Measurements from ENCODE around the gene USP40. TPM values are rescaled to one million over a fixed set of nuclear protein-coding genes. Genes with fewer than 3 reads are reported as not detected.

Gene USP40
- total and polyA plus RNA-seq, 2 of the 8 experiments (the other 6 are each of a cell fraction or from before 2014, with no cell fraction given): 12.0 to 15.7 TPM

DNA sequence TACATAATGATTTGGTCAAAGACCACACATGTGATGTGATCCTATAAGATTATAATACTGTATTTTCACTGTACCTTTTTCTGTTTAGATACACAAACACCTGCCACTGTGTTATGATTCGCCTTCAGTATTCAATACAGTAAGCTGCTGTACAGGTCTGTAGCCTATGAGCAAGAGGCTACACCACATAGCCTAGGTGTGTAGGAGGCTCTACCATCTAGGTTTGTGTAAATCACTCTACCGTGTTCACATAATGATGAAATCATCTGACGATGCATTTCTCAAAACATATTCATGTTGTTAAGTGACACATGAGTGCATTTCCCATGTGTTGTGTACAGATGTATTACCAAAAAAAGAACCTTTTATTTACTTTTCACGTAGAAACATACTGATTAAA is 74.5 kb downstream of the USP40 start:
- Histone ChIP-seq H2AK5ac (ENCODE audit: low read depth, low read length) (no peak overlapping the region), H3K14ac (ENCODE audit: insufficient read length) (no peak overlapping the region), H2BK15ac (ENCODE audit: low read length) (no peak overlapping the region), H3K27me3 (replicated peaks in 1 of 4; ENCODE audit: control insufficient read depth in 3 of 4, extremely low read depth in 1 of 4, insufficient read depth in 3 of 4, low read length in 3 of 4) (no peaks in the 10 kb centered on the region), H3K23me2 (ENCODE audit: low read depth, low read length) (no peaks in the 10 kb centered on the region), H3K79me2 (ENCODE audit: control insufficient read depth in 1 of 2, insufficient read depth in 2 of 2, low read length in 2 of 2) (no peaks in the 10 kb centered on the region), H3K36me3 (ENCODE audit: control insufficient read depth in 2 of 4, insufficient read depth in 4 of 4, low read length in 3 of 4) (no peaks in the 10 kb centered on the region; a peak in 1 of 8 replicates), H4K5ac (ENCODE audit: insufficient read length, low read depth, low read length) (no peak overlapping the region), H3K4ac (replicated peaks; ENCODE audit: insufficient read length, low read depth, low read length) (no peak overlapping the region), H2AFZ (ENCODE audit: low read length) (no peak overlapping the region), H4K91ac (replicated peaks; ENCODE audit: insufficient read length, low read length) (no peak overlapping the region), H2BK5ac (ENCODE audit: low read depth, low read length) (no peak overlapping the region), H4K8ac (ENCODE audit: extremely low read depth, insufficient read depth, low read length) (no peak overlapping the region), H2BK120ac (replicated peaks; ENCODE audit: low read depth, low read length) (no peak overlapping the region), H3K56ac (replicated peaks; ENCODE audit: insufficient read length, low read depth, low read length) (no peak overlapping the region), H4K20me1 (replicated peaks in 1 of 2; ENCODE audit: control insufficient read depth in 1 of 2, insufficient read depth in 2 of 2, low read length in 2 of 2) (no peaks in the 10 kb centered on the region), H2BK12ac (ENCODE audit: low read depth, low read length) (no peak overlapping the region), H2BK20ac (ENCODE audit: low read length) (no peak overlapping the region), H3K4me1 (replicated peaks in 1 of 4; ENCODE audit: control insufficient read depth in 3 of 4, insufficient read depth in 4 of 4, low read length in 3 of 4) (no peaks in the 10 kb centered on the region), H3K9me3 (ENCODE audit: insufficient read depth in 2 of 2, low read depth in 1 of 2, low read length in 1 of 2) (no peaks in the 10 kb centered on the region), H3K4me2 (ENCODE audit: insufficient read depth in 1 of 2, low read depth in 2 of 2, low read length in 2 of 2) (no peak overlapping the region), H3K9ac (replicated peaks in 1 of 4; ENCODE audit: extremely low read depth in 1 of 4, low read depth in 3 of 4, low read length in 3 of 4) (no peak overlapping the region), H3K27ac (ENCODE audit: low read depth, low read length) (no peak overlapping the region), H3K79me1 (ENCODE audit: low read depth, low read length) (no peaks in the 10 kb centered on the region), H3K4me3 (ENCODE audit: extremely low read depth in 1 of 4, insufficient read depth in 2 of 4, low read depth in 3 of 4, low read length in 4 of 4) (no peak overlapping the region), H3K18ac (ENCODE audit: extremely low read depth, low read length) (no peak overlapping the region), H3K23ac (ENCODE audit: insufficient read length) (no peak overlapping the region)
- 86% methylated on average over 4 of the region's 4 CpGs; no CpG with 5 or more reads in 1 of the 2 experiments for WGBS, 2 experiments (ENCODE audit: extremely low coverage in 1 of 2, insufficient coverage in 1 of 2, insufficient read length in 1 of 2, insufficient replicate concordance in 2 of 2, low coverage in 1 of 2, low lambda C conversion rate in 2 of 2, missing lambda C conversion rate in 1 of 2)
- FAIRE-seq (no peak), DNase-seq (ENCODE audit: low read depth in 1 of 2, low spot score in 2 of 2) (no peak)
- POLR2A ChIA-PET (ENCODE audit: partially characterized antibody): no interaction called here
- CTCF ChIA-PET (ENCODE audit: partially characterized antibody): no interaction called here
- TF ChIP-seq KDM1A (IDR thresholded peaks at IDR 0.05; ENCODE audit: borderline replicate concordance, low read length): no peak
- TF ChIP-seq TCF12 (IDR thresholded peaks at IDR 0.05; ENCODE audit: low read depth, low read length): no peak
- TF ChIP-seq BCL11A (IDR thresholded peaks at IDR 0.05; ENCODE audit: low read depth in 2 of 2, low read length in 2 of 2): no peak
- no peak for TF ChIP-seq RBBP5 (IDR thresholded peaks at IDR 0.05; ENCODE audit: borderline replicate concordance, low read depth, low read length)
- TF ChIP-seq BRCA1 (IDR thresholded peaks at IDR 0.05; ENCODE audit: low read depth, low read length): no peak
- no peak for TF ChIP-seq HDAC2 (IDR thresholded peaks at IDR 0.05; ENCODE audit: borderline replicate concordance in 1 of 2, low read depth in 2 of 2, low read length in 2 of 2)
- TF ChIP-seq CHD2 (IDR thresholded peaks at IDR 0.05; ENCODE audit: low read length): no peak
- no peak for TF ChIP-seq RAD21 (IDR thresholded peaks at IDR 0.05 in 1 of 2, conservative IDR thresholded peaks at IDR 0.05 in 1 of 2; ENCODE audit: low read depth in 2 of 2, low read length in 2 of 2)
- no peak for TF ChIP-seq CREB1 (IDR thresholded peaks at IDR 0.05)
- TF ChIP-seq SIX5 (IDR thresholded peaks at IDR 0.05; ENCODE audit: low read depth, low read length): no peak
- no peak for TF ChIP-seq TBP (IDR thresholded peaks at IDR 0.05; ENCODE audit: low read depth, low read length)
- no peak for TF ChIP-seq ZNF274 (IDR thresholded peaks at IDR 0.05; ENCODE audit: borderline replicate concordance, extremely low read depth, low read length)
- no peak for TF ChIP-seq SP2 (IDR thresholded peaks at IDR 0.05; ENCODE audit: low read length)
